Cerebellar nuclear complex (tissue), 1 donor: ENCODE results near the gene AIPL1.

Experiments used
- DNase-seq, 2 experiments: peaks; one replicate each; lab custom pipeline; 2025; lab: John Stamatoyannopoulos, UW

The AIPL1 gene

DNA sequence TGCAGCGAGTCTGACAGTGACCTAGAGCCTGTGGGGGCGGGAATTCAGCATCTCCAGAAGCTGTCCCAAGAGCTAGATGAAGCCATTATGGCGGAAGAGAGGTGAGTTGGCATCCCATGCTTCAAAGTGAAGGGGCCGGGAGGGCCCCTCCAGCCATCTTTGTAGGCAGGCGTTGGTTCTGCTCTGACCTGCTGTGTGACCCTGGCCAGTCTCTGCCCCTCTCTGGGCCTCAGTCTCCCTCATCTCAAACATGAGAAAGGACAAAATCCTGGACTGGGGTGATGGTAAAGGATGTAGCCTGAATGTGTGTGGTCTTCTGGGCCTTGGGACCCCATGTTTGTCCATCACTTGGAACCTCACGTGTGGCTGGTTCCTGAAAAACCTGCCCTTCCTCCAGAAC is 14.4 kb upstream of the AIPL1 start:
- DNase-seq, result no peak

DNA sequence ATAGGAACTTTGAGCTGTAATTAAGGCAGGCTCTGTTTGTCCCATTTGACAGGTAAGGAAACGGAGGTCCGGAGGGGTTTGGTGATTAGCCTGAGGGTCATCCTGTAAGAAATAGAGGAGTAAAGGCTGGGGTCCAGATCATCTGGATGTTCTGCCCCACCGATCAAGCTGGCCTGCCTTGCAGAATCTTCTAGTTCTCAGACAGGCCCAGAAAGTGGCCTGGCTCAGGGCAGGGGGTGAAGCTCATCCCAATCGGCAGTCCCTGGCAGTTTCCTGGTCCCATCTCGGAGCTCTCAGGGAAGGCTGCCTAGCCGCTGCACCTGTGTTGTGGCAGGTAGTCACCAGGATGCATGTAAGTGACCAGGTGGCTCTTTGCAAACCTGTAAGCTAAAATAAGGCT is 13.6 kb upstream of the AIPL1 start:
- no peak for DNase-seq

DNA sequence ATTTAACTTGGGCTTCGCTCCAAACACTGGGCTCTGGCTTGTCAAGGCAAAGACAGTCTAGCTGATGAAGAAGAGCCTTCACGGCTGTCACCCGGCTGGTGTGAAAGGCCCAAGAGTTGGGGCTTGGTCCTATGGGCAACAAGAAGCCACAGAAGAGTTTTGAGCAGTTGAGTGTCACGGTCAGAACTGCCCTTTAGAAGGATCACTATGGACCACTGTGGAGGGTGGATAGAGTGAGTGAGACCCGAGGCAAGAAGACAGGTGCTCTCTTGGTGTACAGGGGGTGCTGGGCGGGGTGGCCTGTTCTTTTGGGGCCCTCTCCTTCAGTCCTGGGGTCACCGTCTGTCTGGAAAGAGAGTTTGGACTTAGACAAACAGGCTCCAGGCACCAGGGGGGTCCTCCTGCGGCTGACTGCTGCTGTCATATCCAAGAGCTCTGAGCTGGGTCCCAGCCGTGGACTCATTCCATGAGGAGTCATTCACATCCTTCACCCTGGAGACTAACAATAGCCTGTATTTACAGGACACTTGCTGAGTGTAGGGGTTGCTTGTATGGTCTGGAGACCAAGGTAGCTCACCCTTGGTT is 11.7 kb upstream of the AIPL1 start:
- DNase-seq, result no peak

DNA sequence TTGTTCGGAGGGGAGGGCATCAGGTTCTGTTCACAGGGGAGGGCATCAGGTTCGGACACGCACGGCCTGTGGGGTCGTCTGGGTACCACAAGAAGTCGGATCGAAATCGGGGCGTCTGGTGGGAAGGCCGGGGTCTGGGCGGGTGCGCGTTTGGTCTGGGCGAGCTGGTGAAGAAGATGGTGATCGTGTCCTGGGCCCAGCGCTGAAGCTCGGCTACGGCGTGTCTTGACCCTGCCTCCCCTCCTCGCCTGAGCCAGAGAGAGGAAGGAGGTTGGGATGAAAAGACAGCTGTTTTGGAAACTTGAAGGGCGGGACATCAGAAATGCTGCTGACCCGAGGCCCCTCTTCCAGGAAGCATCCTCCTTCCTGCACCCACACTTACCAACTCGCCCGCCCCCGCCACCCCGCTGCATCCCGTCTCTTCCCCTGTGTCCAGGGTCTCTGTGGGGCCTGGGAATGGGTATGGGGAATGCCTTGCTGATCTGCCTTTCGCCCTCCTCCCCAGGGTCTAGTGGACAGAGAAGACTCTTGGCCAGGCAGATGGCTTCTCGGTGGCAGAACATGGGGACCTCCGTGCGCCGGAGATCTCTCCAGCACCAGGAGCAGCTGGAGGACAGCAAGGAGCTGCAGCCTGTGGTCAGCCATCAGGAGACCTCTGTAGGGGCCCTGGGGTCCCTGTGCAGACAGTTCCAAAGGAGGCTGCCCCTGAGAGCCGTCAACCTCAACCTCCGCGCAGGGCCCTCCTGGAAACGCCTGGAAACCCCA is 9.8 kb upstream of the AIPL1 start:
- DNase-seq, result no peak

DNA sequence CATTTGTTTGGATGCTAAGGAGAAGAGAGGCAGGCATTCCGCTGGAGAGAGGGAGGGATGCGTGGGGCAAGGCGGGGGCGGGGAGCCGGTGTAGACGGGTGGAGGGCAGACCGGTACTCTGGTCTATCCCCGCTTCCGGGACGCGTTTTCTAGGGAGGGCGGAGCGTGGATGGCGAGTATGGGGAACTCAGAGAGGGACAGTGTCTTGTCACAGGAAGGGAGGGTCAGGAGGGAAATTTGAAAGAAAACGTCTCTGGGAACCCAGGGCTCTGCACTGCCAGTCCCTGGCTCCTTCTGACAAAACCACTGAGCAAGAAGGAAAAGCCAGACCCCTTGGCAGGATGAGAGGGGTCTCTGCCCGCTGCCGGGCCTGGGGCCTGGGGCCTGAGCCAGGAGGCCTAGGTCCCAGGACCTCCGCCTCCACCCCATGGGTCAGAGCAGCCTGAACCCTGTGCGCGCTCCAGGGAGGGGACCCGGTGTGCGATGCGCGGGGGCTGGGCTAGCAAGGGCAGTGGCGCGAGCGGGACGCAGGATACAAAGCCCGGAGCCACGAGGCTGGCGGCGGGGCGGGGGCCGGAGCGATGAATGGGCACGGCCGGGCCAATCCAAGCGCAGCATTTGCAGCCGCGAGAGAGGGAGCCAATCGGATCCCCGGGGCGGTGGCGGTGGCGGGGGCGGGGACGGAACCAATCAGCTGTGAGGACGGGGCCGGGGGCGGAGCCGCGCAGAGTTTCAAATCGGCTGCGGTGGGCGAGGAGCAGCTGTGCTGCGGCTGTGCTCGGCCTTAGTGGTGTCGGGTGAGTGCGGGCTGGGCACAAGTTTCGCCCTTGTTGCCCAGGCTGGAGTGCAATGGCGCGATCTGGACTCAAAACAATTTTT is 9.0 kb upstream of the AIPL1 start, which contains the start of gene PIMREG:
Gene PIMREG (plus strand): TSS at position 764 of the 879 bp plus-strand sequence. CDS start 656 bp downstream, outside the sequence.
- peak in 1 of 2 experiments; percentile 70 for DNase-seq

DNA sequence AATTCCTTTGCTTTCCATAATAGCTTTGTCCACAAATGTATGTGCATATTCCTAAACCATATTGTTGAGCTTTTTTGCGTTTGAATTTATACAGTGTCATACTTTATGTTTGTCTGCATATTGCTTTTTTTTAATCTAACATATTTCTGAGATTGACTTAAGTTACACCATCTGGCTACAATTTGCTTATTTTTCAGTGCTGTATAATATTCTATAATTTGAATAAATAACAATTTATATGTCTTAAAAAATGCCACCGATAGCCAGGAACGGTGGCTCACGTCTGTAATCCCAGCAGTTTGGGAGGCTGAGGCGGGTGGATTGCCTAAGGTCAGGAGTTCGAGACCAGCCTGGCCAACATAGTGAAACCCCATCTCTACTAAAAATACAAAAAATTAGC is 7.9 kb upstream of the AIPL1 start:
- DNase-seq, result no peak

DNA sequence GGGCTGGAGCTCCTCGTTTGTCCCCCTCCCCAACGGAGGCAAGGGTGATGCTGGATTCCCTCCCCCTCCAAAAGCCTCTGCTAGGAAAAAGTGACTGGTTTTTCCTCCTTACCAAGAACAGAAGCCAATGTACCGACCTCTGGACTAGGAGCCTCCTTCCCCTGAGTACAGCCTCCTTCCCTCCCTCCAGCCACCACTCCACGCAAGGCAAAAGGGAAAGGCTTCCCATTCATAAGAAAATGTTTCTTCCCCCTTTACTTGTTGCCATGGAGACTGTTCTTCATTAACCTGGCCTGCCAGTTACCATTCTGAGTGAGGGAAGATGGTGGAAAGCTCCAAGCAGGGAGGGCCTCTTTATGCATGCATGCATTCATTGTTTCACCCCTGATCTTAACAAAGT is 5.0 kb upstream of the AIPL1 start:
- no peak for DNase-seq

DNA sequence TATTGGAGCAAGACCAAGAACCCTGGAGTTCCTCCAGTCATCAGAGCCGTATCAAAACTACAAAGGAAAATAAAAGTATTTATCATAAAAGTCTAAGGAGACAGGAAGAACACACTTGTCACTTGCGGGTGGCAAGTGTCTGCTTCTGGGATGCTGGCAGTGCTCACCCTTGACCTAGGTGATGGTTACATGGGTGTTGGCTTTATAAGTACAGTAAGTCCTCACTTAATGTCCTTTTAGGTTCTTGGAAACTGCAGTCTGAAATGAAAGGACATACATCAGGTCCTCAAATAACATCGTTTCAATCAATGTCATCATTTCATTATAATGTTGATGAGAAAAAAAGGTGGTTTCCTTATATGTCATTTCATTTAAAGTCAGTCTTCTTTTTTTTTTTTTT is 3.0 kb upstream of the AIPL1 start:
- no peak for DNase-seq

DNA sequence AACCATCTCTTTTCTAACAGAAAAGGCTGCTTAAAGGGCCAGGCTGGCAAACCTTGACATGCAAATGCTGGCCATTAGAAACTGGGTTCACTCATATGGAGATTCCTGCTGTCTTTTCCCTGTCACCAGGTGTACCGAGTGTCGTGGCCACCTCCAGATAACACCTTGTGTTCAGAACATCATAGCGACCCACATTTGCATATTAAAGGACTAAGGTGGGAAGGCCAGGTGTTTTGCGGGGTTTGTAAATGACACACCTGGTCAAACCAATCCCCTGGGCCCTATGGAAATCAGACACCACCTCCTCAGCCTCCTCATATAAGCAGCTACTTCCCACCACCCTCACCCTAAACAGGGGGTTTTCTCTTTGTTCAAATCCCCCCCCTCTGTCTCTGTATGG is 2.5 kb upstream of the AIPL1 start:
- DNase-seq, result no peak

DNA sequence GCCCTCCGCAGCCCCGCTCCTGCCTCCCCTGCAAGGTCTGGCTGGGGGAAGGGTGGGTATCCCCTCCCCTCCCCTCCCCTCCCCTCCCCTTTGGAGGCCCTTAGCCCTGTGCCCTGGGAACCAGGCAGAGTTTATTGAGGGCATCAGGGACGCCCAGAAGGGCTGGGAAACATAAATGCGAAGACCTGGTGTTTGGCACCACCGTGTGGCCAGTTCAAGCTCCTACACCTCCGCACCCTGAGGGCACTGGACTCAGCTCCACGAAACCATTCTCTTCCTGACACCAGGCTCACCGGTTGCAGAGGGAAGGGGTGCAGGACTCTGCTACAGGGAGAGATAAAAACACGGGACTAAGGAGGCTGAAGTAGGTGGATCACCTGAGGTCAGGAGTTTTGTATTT is 1.0 kb upstream of the AIPL1 start:
- no peak for DNase-seq

DNA sequence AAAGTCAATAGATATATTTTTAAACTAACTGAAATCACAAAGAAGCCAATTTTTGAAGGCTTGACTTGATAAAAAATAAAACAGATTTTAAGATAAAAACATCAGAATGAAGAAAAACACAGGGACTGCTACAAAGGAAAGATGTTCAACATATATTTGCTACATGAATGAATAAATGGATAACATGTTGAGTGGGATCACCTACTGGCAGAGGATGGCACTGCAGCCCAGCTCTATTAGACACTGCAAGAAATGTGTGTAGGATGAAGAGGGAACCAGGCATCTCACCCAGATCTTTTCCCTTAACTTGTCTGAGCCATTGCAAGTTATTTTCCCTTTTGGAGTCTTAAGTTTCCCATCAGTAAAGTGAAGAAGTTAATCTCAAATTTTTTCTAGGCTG is 4.2 kb downstream of the AIPL1 start:
- no peak for DNase-seq

DNA sequence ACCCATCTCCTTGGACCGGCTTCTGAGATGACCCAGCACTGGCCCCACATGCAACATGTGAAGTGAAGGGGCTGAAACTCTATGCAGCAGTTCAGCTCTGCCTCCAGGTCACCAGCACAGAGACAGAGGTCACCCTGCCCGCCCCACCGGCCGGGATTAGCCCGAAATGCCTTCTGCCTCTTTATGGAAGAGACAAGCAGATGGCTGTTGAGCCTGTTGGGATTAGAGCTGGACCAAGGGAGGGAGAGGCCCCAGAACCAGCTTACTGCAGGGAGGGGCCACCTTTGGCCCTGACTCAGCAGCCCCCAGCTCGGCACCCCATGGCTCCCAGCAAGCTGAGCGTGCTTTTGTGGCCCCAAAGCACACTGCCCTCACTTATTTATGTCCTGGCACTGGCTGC is 5.7 kb downstream of the AIPL1 start:
- DNase-seq, result no peak

DNA sequence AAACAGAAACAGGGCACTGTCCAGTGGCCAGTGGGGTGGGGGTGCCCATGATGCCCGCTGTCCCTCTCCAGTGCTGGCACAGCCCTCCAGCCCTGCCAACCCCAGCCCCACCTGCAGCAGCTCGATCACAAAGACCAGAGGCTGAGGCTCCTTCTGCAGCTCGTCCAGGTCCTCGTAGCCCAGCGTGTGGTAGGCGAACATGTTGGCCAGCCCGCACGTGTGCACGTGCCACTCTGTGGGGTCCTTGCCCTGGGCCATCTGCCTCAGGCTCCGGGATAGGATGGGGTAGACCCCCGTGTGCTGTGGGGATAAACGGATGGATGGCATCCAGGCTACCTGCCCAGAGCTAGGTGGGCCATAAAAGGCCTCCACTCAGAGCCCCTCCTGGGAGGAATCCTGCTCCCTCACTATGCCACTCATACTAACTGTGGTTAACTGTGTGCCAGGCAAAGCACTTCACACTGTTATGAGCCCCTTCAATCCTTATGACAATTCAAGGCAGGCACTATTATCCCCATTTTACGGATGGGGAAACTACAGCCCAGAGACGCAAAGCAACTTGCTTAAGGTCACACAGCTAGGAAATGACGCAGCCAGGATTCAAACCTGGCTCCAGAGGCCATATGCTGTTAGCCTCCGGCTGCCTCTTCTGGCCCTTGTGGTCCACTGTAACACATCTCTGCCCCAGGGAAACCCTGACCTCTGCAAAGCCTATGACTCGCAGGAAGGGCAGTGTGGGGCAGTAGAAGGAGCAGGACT is 6.5 kb downstream of the AIPL1 start:
- no peak for DNase-seq

DNA sequence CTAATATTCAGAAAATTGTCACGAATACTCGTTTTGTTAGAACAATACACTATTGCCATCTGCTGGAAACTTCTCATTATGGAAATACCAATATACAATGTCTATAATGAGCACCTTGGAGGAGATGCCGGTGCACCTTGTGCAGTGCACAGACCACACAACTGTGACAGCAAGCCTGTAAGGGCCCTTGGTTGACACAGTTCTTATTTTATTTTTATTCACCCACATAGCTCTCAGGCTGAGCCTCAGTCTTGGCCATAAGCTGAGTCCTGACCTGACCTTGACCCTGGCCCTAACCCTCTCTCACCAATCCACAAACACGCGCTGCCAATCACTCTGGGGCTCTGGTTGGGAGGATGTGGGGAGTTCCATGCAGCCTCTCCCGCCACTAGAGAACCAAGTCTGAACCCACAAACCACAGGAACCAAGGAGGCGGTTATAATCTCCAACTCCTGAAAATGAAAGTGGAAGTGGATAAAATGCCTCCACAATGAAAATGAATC is 7.6 kb downstream of the AIPL1 start:
- DNase-seq, result no peak

DNA sequence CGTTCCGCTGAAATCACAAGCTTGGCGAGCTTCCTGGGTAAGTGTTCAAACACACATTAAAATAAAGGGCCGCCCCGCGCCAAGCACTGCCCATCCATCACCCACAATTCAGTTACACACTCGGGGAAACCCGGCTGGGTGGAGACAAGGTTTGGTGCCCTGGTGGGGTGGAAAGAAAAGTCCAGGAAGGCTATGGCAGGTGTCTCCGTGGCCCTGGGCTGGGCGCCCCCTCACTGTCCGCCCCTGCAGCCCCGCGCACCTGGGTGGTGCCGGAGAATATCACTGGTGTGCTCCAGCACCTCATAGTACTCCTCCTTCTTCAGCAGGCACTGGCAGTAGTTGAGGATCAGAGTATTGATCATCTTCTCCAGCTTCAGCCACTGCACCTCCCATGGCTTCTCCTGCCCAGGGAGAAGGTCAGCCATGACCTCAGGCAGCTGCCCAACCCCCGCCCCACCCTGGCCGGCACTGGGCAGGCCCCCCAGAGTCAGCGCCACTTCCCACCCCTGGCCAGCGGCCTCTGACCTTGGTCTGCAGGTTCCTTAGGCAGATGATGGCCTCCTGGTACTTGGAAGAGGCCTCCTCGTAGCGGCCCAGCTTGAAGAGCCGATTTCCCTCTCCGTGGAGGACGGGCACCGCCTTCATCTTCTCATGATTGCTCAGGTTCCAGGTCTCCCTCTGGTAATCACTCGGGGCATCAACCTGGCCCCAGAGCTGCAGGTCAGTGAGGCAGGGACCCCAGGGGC is 8.4 kb downstream of the AIPL1 start:
- no peak for DNase-seq

DNA sequence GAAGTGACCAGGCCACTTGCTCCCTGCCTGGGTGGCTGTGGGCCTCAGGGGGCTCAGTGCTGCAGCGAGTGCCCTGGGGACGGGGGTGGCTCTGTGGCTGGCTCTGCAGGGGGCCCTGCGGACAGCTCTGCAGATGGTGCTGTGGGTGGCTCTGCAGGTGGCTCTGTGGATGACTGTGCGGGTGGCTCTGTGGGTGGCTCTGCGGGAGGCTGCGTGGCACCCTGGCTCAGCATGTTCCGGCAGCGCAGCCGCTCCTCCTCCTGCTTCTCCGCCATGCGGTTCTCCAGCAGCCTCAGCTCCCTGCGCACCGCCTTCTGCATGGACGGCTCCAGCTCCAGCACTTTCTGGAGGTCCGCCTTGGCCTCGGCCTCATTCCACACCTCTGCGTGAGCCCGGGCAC is 9.5 kb downstream of the AIPL1 start:
- DNase-seq, result no peak

DNA sequence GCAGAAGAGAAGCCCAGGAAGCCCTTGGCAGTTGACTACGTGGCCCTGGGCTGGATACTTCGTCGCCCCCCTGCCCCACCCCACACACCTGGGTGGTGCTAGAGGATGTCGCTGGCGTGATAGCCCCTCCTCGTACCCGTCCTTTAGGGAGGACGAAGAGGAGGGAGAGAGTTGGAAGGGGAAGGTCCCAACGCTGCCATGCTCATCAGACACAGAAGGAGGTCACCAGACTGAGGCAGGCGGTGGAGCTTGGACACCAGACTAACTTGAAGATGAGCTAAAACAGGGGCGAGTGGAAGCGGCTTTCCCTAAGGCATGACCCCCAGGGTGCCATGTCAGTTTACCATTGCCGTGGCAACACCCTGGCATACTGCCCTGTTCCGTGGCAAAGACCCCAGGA is 11.0 kb downstream of the AIPL1 start:
- no peak for DNase-seq

DNA sequence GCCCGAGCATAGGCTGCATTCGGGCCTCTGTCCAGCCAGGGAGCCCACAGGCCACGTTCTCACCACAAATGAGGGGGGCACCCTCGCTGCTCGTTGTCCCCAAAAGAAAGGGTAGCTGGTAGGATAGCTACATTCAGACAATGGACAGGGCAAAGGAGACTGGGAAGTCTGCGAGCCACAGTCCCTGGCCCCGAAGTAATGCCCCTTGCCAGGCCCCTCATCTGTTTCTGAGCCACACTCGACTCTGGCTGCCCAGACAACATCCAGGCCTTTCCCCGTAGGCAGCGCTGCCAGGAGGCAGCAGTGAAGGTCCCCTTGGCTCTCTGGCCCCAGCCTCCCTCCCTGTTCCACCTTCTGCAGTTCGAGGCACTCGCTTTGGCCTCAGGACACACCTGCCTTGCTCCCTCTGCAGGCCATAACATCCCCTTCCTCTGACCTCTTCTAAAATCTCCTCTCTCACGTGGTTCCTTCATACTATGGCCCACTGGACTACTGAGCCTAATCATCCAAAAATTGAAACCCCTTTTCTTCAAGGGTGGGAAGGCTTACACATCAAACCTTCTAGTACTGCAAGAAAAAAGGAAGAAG is 12.2 kb downstream of the AIPL1 start:
- no peak for DNase-seq

DNA sequence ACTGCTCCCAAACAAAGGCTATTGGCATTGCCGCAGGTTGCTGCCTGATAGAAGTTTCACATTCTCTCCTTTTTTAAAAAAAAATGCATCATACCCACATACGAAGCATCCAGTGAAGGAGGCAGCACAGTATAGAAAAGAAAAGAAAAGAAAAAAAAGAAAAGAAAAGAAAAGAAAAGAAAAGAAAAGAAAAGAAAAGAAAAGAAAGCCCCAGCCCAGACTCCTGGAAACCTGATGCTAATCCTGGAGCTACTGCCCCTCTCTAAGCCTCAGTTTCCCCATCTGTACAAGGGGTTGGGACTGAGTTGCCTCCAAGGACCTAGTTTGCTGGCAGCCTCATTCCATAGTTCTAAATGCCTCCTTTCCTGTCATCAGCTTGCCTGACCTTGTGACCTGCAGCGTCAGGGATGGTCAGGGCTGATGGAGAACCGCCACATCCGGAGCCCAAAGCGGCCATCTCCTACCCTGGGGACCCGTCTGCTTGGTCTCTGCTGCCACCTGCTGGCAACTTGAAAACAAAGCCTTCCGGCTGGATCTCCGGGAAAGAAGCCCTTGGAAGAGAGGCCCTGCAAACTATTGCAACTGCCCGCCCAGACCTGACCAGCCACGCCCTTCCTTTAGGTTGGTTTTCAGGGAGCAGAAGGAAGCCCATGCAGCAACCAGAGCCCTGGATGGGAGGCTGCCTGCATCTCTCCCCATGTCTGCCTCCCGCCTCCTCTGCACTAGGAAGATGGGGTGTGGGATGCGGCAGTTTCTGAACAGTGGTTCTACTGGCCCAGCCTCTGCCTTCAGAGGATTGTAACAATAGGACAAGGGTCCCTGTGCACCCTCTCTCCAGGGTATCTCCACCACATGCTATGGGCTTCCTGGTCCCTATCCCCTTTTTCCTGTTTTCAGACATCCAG is 13.0 kb downstream of the AIPL1 start:
- peak in 1 of 2 experiments; percentile 15 for DNase-seq

DNA sequence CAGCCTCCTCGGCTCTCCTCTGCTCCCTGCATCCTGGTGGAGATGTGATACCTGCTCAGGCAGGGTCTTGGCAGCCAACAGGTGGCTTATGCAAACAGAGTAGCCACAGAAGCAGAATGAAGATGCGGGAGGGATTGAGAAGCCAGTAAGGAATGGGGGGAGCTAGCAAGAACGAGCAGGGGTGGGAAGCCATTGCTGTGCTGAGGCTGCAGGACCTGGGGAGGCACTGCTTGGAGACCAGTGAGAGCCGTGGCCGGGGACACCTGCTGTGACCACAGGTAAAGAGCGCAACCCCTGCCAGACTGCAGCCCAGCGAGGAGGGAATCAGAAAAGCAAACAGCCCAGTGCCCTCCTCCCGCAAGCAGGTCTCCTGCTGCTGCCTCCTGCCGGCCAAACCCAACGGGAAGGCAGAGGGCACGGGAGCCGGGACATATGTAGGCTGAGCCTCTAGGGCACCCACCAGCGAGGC is 14.7 kb downstream of the AIPL1 start:
- no peak for DNase-seq
